Measurements from ENCODE around the gene GCN1.

The GCN1 gene

GRCh38 chr12:120141336-120141735 is 53.2 kb downstream of the GCN1 start:
- DNase-seq, result no peak

GRCh38 chr12:120140603-120141002 is 53.9 kb downstream of the GCN1 start:
- DNase-seq, result no peak

- no peak for DNase-seq
Measured at GRCh38 chr12:120139958-120140357, 54.6 kb downstream of the GCN1 start.

GRCh38 chr12:120138366-120138765 is 56.1 kb downstream of the GCN1 start:
- no peak for DNase-seq

GRCh38 chr12:120137833-120138232 is 56.7 kb downstream of the GCN1 start:
- DNase-seq, result no peak

- DNase-seq, result no peak
Measured at GRCh38 chr12:120136093-120136770, 58.3 kb downstream of the GCN1 start.

- no peak for DNase-seq
Measured at GRCh38 chr12:120134307-120134980, 60.1 kb downstream of the GCN1 start.

- DNase-seq, result no peak
Measured at GRCh38 chr12:120132863-120133385, 61.6 kb downstream of the GCN1 start.

GRCh38 chr12:120132054-120132836 is 62.3 kb downstream of the GCN1 start:
- DNase-seq, result no peak

GRCh38 chr12:120131116-120131515 is 63.4 kb downstream of the GCN1 start:
- DNase-seq, result no peak

- DNase-seq, result no peak
Measured at GRCh38 chr12:120130011-120130410, 64.5 kb downstream of the GCN1 start.

GRCh38 chr12:120126635-120127005 is 67.9 kb downstream of the GCN1 start:
- DNase-seq, result no peak

- DNase-seq, result no peak
Measured at GRCh38 chr12:120125792-120126634, 68.5 kb downstream of the GCN1 start.

- DNase-seq, result no peak
Measured at GRCh38 chr12:120125029-120125428, 69.5 kb downstream of the GCN1 start.

- no peak for DNase-seq
Measured at GRCh38 chr12:120121766-120122293, 72.7 kb downstream of the GCN1 start.

GRCh38 chr12:120121343-120121742 is 73.2 kb downstream of the GCN1 start:
- no peak for DNase-seq

GRCh38 chr12:120119271-120119973 is 75.1 kb downstream of the GCN1 start:
- DNase-seq, result no peak

GRCh38 chr12:120118321-120119061 is 76.0 kb downstream of the GCN1 start:
- DNase-seq, result no peak

- DNase-seq, result no peak
Measured at GRCh38 chr12:120117961-120118320, 76.6 kb downstream of the GCN1 start.

- peak; percentile 96 for DNase-seq
Measured at GRCh38 chr12:120116792-120117651, 77.5 kb downstream of the GCN1 start.

Data from NCI-H774 (cell line).